Stimulated activated CD4-positive, alpha-beta T cell treated with anti-CD3 and anti-CD28 coated beads, Interleukin-1b, Interleukin-23, amount 100 ng/mL, for 48 hours (primary cell): ENCODE results near the gene RAB17.
"Not testable (repeated sequence)": the region's sequence is repeated elsewhere in the genome, so short reads cannot be mapped to it uniquely, and the experiment has no call there.

ENCODE experiments used
- DNase-seq: peaks from one replicate; pipeline ENCODE4 v3.0.0-alpha.2; 2020

The RAB17 gene

GRCh38 chr2:237623428-237624403 lies 33.2 kb upstream of the RAB17 start:
- no peak for DNase-seq

- no peak for DNase-seq
Observed at GRCh38 chr2:237618449-237618848, 27.9 kb upstream of the RAB17 start.

DNA sequence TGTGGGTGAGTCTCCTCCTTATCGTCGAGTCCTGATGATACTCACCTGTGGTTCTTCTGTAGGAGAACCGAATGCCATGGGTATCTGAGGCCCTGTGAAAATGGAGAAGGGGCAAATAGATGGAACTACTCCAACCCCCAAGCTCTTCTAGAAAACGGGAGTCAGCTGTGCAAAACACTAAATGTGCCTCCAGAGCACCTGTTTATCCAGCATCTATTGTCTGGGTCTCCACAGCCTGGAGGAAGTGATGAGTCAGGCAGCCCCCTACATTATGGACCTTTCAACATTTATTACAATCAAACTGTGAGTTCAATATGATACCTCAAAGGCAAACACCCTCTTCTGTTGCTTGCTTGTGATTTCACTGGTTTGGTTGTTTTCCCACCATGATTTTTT lies 27.1 kb upstream of the RAB17 start:
- DNase-seq: no peak

- no peak for DNase-seq
Observed at GRCh38 chr2:237616734-237617586, 26.4 kb upstream of the RAB17 start.

- no peak for DNase-seq
Observed at GRCh38 chr2:237616373-237616733, 25.8 kb upstream of the RAB17 start.

GRCh38 chr2:237615631-237616249 lies 25.2 kb upstream of the RAB17 start:
- no peak for DNase-seq

- DNase-seq: no peak
Observed at GRCh38 chr2:237614151-237614720, 23.7 kb upstream of the RAB17 start.

DNA sequence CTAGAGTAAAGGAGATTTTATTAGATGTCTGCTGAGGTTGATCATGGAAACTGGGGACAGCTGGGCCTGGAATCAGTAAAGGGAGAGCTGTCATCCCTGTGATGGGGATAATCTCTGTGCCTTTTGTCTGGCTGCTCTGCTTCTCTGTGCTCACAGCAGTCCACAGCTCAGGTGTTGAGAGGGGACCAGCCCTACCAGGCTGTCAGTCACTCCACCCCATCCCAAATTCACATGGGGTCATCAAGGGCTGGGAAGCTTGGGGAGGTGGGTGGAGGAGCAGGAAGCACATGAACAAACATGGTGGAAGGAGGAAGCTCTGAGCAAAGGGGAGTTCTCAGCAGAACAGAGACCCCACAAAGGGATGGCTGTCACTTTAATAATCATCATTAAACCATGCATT lies 23.1 kb upstream of the RAB17 start:
- no peak for DNase-seq

DNA sequence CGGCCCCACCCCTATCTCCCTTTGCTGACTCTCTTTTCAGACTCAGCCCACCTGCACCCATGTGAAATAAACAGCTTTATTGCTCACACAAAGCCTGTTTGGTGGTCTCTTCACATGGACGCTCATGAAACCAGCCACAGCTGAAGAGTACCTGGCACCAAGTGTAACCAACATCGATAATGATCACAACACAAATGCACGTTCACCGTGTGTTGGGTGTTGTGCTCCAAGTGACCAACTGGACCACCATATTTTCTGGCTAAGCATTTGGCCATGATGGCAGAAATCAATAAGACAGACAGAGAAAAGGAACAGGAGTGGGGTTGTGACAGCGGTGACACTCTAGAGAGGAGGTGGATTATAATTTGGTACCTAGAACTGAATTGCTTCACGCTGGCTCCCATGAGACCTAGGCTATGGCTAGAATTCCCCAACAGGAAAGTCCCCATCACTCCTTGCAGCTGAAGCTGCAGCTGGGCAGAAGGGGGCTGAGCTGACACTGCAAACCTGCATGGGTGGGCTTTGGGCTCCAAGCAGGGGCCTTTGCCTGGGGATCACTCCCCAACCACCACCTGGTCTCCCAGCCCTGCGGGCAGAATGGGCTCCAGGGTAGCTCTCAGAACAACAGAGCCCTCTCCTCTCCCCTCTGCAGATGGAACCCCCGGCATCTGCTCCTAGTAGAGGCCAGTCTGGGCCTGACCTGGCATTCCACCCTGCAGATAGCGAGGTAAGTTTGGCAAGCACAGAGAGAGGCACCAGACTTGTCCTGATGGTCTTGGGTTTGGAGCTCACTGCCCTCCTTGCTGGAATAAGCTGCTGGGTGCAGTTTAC lies 22.2 kb upstream of the RAB17 start:
- DNase-seq: no peak

DNA sequence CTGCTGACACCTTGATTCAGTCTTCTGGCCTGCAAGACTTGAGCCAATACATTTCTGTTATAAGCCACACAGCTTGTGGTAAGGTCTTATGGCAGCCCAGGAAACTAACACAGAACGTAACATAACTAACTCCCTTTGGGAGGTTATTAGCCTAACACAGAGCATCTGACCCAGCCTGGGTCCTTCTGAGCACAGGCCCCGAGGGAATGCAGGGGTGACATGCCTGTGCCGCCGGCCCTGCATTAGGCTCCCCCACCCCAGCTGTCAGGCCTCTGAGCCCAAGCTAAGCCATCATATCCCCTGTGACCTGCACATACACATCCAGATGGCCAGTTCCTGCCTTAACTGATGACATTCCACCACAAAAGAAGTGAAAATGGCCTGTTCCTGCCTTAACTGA lies 16.0 kb upstream of the RAB17 start:
- not testable (repeated sequence) for DNase-seq

- DNase-seq: no peak
Observed at GRCh38 chr2:237604960-237605359, 14.4 kb upstream of the RAB17 start.

DNA sequence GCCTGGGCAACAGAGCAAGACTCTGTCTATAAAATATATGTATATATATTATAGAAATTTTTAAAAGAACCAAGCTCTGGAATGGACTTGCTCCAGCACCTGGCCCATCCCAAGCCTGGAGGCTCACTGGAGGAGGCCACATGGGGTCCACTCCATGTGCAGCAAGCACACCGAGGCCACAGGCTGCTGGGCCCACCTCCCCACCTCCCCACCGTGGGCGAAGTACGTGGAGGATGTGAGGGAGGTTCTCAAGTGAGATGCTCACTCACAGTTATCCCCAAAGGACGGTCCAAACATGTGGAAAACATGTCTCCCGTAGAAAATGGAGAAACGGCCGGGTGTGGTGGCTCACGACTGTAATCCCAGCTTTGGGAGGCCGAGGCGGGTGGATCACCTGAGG lies 13.9 kb upstream of the RAB17 start:
- no peak for DNase-seq

DNA sequence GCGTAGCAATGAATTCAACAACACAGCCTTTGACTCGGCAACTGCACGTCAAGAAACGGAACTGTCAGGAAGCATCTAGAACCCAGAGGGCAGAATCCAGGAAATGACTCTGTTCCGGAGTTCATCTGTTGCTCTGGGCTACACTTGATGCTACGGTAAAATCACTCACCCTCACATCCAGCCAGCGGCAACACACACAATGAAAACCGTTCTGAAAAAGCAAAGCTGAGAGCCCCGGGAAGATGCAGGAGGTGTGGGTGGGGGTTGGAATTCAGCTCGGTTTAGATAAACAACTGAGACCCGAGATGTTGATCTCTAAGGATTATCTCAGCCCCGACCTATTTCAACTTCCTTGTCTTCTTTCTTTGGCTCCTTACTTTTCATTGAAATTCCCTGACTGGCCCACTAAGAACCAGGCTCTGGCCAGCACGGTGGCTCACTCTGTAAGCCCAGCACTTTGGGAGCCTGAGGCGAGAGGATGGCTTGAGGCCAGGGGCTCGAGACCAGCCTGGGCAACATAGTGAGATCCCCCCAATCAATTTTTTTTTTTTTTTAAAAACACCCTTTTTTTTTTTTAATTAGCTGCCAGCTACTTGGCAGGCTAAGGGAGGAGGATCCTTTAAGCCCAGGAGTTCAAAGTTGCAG lies 13.3 kb upstream of the RAB17 start:
- DNase-seq: peak; percentile 41

DNA sequence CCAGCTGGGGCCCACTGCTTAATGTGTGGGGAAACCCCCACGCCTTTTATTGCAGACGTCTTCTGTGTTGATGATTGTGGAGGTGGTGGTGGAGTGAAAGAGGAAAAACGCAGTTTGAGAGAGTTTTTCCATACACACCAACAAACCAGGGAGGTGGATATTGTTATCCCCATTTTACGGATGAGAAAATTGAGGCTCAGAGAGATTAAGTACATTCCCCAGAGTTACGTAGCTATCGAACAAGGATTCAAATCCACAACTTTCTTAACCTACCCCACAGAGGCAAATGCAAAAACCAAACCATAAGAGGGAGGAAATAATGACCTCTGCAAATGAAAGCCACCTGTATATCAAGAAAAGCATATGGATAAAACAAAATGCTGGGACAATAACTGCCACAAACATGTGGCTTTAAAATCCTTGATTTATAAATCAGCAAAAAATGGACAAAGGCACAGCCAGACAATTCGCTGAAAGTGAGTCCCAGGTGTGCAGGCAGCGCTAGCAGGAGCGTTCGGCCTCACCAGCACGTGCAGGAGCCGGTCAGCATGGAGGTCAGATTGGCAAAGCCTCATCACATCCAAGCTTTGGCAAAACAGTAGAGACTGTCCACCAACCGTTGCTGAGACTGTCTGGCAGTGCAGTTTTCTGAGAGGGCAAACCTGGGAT lies 12.6 kb upstream of the RAB17 start:
- no peak for DNase-seq

DNA sequence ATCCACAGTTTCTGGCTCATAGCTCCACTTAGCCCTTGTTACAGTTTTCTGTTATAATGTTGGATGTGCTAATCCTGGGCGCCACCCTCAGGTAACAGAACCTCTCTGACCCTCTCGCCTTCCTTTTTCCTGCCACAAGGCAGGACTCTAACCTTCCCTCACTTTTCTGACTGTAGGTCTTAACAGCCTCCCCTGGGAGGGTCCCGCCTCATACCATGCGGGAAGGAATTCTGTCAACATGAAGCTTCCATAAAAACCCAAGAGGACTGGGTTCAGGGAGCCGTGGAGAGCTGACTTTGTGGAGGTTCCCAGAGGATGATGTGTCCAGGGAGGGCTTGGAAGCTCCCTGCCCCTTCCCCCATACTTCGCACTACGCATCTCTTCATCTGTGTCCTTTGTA lies 11.9 kb upstream of the RAB17 start:
- DNase-seq: no peak

GRCh38 chr2:237601453-237602116 lies 11.1 kb upstream of the RAB17 start:
- DNase-seq: no peak

DNA sequence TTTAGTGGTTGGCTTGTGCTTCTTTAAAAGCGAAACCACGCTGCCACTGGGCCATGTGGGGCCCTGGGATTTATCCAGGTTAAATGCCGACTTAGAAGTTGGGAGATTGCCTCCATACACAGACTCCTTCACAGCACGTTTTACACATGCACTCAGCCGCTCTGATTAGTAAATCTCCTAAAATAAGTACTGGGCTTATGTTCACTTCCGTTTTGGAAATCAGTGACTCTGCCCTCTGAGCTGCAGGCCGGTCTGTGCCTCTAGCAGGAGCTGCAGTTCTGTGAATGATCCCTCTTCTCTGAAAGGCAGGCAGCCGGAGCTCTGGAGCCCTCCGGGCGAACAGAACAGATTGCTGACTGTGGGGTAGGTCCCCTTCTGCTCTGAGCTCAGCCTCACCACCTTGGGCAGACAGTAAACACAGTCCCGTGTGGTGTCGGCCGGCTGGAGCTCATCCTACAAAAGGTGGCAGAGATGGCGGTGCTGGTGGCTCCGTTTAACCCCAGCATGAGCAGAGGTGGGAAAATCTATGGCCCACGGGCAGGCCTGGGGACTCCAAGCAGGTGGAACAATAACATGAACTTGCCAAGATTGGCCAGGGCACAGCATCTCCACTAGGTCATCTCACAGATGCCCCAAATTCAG lies 9.8 kb upstream of the RAB17 start:
- no peak for DNase-seq

DNA sequence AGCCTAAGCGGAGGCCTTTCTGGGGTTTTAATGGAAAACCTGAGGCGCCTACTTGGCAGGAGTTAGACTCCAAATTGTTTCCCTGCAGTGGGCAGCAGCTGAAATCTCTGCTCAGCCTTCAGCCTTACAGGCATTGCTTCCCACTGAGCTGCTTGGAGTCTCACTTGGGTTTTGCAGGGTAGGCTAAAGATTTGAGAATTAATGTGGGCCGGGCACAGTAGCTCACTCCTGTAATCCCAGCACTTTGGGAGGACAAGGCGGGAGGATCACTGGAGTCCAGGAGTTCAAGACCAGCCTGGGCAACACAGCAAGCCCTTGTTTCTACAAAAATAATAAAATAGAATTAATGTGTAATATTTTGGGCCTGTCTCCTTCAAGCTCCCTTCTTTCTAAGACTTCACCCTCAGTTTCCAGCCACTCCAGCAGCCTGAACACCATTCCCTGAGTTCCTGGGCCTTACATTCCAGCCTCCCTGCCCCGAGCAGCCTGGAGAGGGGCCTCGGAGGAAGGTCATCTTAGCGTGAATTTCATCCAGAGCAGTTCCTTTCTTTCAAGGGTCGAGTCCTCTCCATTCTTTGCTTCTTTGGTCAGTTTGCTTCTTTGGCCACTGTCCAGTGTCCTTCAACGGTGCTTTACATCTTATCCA lies 9.1 kb upstream of the RAB17 start:
- DNase-seq: no peak

GRCh38 chr2:237598468-237599208 lies 8.1 kb upstream of the RAB17 start:
- no peak for DNase-seq
